CD4-positive, alpha-beta T cell treated with Interleukin-10 for 1 hour (primary cell): ENCODE data around the gene GNS.

ENCODE experiments used
- DNase-seq: peaks from one replicate; pipeline ENCODE4 v3.0.0-alpha.2; 2020

GNS gene

GRCh38 chr12:64671681-64672080 lies 87.5 kb downstream of the GNS start:
- DNase-seq = no peak

GRCh38 chr12:64670919-64671639 lies 88.1 kb downstream of the GNS start:
- no peak for DNase-seq

GRCh38 chr12:64670019-64670418 lies 89.2 kb downstream of the GNS start:
- DNase-seq = peak; percentile 47

GRCh38 chr12:64669270-64669842 lies 89.8 kb downstream of the GNS start:
- DNase-seq = peak; percentile 83

GRCh38 chr12:64667793-64668192 lies 91.4 kb downstream of the GNS start:
- DNase-seq = no peak

- no peak for DNase-seq
Measured at GRCh38 chr12:64666054-64666914, 92.9 kb downstream of the GNS start.

- DNase-seq = peak; percentile 89
Measured at GRCh38 chr12:64665514-64665913, 93.7 kb downstream of the GNS start.
